HG03196 (cell line): ENCODE measurements around the gene CD74.

ENCODE experiments used
- ATAC-seq: cut with Tn5 transposase; IDR thresholded peaks from one replicate; pipeline ENCODE4 v1.9.1; 2021; ENCODE audit not compliant: unreplicated experiment

CD74 gene

DNA sequence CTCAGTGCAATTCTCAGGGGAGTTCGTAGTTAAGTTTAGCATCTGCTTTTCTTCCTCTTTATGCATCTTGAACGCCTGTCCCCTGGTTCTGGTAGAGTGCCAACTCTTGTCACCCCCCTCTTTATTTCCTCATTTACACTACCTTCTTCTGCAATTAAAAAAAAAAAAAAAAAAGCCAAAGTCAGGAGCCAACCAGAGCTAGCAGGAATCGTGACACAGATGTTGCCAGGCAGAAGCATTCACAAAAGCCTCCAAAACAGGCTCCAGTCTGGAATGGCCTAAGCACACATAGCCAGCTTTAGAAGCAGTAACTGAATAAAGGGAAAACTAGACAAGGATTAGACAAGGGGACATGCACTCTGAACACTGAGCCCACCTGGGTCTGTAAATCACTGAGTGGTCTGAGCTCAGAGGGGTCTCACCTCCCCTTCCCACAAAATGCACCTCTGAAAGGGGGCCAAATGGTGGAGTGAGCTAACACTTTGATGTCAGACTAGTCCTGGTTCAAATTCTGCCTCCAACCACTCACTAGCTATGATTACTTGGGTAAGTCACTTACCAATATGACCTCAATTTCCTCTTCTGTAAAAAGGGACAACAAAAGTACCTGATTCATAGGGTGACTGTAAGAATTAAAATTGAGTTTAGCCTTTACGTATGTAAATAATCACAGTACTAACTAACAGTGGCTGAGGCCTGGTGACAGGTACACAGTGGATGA, 2.0 kb downstream of the CD74 start:
- no peak for ATAC-seq

DNA sequence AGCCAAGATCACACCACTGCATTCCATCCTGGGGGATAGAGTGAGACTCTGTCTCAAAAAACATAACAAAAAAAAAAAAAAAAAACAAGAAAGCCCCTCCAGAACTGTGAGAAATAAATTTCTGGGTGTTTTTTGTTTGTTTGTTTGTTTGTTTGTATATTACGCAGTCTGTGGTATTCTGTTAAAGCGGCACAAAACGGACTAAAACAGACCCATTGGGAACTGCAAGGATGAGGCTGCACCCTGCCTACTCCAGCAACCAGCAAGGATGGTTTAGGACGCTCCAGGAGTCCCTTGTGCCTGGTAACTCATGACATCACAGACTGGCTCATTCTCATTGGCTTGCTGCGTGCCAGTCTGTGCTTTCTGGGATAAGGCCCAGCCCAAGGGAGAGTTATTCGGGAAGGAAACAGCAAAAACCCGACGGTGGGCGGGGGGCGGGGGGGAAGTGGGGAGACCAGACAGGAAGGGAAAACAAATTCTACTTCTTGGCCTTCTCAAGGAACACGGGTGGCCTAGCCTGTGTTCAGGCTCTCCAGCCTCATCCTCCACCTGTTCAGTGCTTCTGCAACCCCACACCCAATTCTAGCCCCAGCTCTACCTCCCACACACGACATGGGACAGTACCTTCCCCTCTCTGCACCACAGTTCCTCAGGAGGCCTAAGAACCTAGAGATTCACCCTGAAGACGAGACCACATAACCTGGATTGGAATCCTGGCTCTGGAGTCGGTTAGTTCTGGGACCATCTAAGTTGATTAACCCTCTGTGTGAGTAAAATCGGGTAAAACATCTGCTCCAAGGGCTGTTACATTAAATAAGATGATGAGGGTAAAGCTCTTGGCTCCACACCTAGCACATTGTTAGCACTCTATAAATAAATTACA, 2.8 kb downstream of the CD74 start:
- ATAC-seq, result no peak

DNA sequence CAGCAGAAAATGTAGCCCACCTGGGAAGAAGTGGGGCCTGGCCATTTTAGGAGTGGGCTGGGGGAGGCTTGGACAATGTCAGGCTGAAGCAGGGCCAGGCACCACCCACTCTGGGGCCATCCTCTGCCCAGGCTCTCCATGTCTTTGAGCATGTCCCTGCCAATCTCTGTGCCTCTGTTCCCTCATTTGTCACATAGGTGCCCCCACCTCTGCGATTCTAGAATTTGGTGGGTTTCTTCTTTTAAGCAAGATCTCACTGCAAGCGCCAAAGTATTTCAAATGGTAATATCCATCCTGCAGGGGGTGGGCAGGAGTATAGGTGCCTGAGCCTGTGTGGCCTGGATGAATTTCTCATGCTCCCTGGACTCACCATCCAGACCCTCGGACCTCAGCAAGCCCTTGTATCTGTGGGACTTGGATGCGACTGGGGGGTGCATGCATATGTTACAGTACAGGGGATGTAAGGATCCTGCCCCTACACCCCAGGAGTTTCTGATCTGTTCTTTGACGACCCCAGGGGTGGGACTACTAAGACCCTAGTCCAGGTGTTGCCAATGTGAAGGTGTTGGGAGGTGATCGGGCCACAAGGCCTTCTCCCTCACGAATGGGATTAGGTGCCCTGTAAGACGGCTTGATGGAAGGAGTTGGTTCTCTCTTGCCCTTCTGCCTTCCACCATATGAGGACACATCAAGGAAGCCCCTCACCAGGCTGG, 4.3 kb downstream of the CD74 start:
- no peak for ATAC-seq

DNA sequence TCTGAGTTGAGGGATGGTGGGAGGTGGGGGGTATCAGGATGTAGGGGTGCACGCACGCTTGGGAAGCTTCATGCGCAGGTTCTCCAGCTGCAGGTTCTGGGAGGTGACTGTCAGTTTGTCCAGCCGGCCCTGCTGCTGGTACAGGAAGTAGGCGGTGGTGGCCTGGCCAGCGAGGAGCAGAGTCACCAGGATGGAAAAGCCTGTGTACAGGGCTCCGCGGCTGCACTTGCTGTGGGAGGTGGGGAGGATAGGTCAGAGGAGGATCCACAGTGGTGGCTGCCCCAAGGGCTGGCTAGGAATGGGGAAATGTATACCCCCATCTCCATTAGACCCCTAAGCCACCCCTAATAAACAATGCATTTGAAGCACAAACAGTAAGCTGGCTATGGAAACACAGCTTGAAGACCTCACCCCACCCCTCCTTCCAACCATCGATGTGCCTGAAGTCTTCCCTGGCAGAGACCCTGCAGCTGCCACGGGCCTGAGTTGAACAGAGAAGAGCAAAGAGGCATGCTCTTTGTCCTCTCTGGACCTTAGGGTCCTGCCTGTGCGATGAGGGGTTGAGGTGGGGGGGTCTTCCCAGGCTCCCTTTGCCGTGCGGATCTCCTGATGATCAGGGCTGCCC, 5.5 kb downstream of the CD74 start:
- no peak for ATAC-seq

DNA sequence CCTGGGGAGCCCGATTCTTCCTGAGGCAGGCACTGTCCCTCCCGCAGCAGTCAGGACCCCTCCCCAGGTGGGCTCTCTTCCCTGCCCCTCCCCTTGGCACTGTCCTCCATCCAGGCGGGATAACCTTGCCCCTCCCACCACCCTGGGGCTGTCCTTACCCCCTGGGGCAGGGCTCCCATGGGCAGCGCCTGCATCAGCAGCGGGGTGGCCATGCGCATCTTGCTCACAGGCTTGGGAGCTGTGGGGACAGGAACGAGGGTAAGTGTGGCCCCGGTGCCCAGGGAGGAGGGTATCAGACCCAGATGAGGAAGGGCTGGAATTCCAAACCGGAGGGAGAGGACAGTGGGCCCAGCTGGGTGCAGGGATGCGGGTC, 6.0 kb downstream of the CD74 start:
- no peak for ATAC-seq

DNA sequence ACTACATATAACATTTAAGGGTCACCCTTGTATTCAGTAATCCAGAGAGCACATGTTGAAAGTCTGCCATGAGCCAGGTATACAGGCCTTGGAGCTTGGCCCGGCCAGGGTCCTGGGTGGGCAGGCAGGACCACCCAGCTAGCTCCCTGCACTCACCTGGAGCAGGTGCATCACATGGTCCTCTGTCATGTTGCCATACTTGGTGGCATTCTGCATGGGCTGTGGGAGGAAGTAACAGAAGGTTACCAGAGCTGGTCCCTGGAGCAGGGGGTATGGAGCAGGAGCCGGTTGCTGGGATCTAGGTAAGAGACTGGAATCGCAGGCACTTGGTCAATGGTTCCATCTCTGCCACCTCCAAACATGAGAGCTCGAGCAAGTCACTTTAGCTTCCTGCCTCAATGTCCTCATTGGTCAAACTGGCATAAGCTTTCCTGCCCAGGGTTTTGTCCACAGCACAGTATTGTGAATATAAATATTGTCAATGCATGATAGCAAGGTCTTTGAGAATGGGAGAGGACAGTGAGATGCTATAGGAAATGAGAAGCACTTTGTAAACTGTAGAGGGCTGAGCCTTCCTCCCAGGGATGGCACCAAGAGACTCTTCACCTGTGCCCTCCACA, 6.5 kb downstream of the CD74 start:
- no peak for ATAC-seq

DNA sequence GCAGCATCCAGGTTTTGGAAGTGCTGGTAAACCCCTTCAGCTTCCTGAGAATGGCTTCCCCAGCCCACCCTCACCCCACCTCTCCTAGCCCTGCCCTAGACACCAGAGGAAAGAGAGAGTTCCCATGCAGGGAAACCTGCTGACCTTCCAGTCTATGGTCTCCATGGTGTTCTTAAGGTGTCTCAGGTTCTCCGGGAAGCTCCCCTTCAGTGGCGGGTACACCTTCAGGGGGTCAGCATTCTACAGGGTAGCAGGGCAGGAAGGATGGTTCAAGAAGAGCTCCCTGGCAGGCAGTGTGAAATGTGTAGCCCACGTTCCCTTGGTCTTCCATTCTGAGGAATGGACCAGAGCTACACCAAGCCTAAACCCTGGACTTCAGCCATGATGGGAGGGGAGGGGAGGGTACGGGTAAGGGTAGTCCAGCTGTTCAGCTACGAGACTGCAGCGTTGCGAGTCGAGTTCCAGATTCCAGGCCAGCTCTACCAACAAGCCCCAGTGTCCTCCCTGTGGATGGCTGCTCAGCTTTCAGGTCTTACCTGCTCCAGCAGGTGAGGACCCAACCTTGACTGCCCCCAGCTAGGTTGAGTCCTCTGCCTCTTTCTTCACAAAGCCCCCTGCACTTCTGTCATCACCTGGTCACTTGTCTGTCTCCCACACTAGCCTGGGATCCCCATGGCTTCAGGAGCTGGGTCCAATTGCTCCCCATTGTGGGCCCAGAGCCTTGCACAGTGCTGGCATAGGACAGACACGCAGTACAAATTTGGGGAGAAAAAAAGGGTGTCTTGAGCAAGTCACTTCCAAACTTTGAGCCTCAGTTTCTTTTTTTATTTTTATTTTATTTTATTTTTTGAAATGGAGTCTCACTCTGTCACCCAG, 7.5 kb downstream of the CD74 start:
- no peak for ATAC-seq

DNA sequence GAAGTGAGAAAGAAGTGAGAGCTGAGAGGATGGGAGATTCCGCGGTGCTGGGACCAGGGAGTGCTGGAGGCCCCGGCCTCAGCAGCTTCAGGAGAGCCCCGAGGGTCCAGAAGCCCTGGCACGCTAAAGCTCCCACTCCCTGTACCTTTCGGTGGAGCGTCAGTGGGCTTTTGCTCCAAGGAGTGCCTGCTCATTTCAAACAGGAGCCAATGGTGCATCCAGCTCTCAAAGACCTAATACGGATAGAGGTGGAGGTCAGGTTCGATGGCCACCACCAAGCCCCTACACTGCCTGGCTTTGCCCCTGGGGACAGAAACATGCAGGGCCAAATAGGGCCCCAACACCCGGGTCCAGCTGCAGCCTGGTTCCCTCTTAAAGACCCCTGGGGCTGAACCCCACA, 8.2 kb downstream of the CD74 start:
- no peak for ATAC-seq

DNA sequence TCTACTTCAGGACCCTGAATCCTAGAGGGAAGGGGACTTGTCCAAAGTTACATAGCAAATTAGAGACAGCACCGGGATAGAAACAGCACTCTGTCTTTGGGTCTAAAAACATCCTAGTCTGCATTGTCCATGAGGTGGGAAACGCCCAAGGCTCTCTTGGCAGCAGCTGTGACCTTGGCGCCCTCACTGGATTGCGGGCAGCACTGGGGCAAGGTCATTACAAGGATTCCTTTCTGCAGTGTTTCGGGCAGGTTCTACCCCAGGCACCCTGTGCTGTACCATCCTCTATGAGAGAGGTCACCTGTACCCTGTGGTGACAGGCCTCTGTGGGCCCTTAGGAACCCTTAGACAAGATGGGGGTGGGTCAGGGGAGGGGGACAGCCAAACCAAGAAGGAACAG, 8.6 kb downstream of the CD74 start:
- no peak for ATAC-seq

DNA sequence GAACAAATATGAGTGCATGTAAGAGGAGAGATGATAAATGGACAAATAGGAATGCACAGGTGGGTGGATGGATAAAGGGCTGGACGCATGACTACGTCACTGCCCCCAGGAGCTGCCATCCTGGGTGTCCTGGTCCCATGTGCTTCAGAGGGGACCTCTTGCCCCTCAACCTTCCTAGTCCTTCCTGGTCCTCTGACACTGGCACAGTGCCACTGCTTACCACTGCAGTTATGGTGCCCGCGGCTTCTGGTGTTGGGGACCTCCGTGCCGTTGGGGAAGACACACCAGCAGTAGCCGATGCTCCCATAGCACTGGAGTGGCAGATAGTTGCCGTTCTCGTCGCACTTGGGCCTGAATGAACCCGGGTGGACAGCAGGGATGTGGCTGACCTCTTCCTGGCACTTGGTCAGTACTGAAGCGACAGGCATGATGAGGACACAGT, 9.8 kb downstream of the CD74 start:
- ATAC-seq, result no peak

DNA sequence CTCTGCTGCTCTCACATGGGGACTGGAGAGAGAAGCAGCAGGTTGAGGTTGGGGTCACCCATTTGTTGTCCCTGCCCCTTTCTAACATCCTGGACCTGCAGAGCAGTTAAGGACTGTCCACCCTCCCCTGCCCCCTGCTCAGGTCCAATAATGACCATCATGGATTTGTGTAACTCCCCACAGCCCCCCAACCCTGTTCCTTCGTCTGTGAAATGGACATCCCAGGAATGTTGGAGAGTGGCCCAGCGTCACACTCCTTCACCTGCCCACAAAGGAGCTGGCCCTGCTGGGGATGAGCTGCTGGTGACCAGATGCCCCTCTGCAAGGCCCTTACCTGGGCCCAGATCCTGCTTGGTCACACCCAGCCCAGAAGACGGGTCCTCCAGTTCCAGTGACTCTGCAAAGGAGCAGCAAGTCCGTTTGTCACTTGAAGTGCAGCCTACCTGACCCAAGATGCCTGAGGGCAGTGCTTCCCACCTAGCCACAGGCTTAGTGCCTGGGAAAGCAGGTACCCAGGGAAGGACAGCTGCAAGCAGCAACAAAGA, 10.4 kb downstream of the CD74 start:
- ATAC-seq, result no peak

DNA sequence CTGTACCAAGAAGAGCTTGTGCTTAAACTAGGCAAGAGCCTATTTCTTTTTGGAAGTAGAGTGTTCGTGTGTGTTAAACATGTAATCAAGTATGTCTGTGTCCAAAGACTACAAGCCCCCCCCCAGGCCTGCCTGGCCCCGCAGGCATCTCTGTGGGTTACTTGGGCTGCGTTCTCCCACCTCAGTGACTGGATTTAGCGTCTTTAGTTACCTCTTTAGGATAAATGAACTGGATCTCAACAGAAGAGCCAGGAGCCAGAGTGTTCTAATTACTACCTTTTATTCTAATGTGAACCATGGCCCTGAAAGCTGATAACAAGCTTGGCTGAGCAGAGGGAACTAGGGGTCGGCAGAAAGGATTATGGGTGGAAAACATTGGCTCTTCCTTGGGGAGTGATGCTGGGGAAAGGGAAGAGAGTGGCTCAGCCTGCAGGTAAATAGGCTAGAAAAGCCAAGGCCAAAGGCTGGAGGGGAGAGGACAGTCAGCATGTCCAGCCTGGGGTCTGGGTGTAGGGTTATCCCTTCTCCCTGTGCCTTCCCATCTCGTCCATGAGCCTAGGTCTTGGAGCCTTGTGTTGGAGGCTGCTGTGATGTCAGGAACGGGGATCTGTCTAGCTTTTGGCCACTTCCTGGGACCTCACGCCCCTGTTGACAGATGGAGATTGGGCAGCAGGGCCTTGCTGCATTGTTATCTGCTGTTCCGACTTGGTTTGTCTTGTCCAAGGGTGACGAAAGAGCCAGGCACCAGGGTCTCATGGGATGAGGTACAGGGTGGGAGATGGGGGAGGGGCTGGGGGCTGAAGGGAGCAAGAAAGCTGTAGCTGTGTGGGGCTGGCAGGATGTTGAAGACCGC, 11.1 kb downstream of the CD74 start:
- no peak for ATAC-seq

DNA sequence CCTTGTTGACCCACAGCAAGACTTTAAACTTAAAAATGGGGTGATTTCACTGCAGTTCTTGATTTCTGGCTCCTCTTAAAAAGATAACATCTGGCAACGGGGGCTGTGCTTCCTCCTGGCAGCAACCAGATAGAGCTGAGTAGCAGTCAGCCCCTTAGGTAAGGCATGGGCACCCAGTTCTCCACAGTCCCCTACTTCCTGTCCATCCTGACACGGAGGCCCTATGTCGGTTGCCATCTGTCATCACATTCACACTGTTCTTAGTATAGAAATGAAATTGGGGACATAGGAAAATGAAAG, 11.7 kb downstream of the CD74 start:
- ATAC-seq, result no peak

DNA sequence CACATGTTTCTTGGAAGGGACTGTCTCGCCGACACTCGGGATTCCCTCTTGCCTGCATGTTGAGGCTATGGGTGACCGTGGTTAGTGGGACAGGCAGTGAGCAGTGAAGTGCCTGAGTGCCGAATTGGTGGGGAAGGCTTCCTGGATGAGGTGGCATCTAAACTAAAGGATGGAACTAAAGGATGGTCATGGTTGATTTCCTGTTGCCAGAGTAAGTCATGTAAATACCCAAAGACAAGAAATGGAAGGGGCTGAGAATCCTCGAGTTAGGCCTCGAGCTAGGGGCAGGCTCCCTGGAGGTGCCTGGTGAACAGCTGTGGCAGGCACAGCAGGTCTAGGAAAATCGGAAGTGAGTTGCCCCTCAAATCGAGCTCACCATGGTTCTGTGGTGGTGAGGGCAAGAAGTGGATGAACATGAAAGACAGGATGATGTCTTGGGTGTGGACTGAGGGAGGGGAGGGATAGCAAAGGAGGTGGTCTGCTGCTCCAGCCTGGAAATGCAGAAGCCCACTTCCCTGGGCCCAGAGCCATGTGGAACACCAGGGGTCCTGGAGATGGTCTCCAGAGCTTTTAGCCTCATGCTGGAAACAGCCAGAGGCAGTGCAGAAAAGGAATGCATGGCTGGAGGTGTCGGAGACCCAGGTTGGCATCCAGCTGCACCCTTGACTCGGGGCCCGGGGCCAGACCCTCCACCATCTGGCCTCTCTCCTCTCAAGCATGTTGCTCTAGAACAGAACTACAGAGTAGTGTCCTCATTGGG, 12.2 kb downstream of the CD74 start:
- ATAC-seq, result no peak

DNA sequence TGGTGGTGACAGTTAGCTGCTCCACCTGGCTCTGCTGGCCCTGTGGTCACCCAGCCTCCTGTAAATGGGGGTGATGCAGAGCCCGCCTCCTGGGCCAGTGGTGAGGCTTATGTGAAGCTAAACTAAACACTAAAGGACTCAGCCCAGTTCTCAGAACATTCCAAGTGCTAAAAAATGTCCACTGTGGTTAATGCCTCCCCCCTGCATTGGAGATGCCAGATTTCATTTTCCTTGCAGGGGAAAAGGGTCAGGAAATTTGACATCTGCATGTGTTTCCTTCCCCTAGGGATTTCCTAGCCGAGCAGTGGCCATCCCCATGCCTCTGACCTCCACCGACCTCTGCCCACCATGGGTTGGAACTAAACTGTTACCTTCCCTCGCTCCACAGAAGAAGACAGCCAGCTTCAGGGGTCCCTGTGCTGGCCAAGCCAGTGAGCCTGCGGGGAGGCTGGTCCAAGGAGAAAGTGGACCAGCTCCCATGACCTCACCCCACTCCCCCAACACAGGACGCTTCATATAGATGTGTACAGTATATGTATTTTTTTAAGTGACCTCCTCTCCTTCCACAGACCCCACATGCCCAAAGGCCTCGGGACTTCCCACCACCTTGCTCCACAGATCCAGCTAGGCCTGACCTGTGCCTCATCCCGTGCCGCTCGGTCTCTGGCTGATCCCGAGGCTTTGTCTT, 13.0 kb downstream of the CD74 start:
- no peak for ATAC-seq

DNA sequence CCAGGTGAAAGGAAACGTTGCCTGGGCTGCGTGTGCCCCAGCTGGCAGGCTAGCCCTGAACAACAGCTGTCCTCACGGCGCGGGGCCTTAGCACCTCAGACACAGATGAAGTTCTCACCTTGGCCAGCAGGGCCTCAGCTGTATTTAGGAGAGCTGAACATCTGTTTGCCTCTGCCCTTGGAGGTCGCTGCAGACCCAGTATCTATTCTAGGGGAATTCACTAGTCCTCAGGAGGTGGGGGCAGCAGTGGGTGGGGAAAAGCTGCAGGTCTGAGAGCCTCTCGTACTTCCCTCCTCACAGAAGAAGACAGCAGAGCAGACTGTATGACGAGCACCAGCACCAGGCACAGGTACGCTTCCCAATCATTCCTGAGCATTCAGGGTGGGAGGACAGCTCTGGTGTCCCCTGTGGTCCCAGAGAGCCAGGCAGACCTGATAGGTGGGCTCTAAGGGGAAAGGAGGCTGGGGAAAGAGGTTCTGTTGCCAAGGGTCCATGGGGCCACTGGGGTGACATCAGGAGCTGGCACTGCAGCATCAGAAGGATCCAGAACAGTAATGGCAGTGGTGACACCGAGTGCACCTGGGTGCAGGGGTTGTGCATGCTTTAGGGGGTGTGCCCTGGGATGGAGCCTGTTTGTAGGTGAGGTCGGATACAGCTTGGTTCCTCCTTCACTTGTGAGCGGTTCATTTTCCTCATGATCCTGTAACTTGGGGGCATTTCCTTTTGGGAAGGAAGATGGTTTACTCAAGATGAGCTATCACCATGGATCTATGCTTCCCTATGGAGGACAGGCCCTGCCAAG, 13.8 kb downstream of the CD74 start:
- ATAC-seq, result peak; percentile 51
